Stomach (tissue), 9 donors: Measurements from ENCODE around the gene ZNF428. TPM values are rescaled to one million over a fixed set of nuclear protein-coding genes. Genes with fewer than 3 reads are reported as not detected.

Experiments
- DNase-seq, 2 donors: peaks; one replicate each; pipeline versions ENCODE4 v3.0.0 to v3.0.0-alpha.2; 2013 to 2019
- H3K27ac ChIP-seq, 5 donors: fragments of 200-600 bp in 4 of 5; sonication (generic) in 4 of 5; one replicate each; pipeline ENCODE4 v1.5.1; 2013 to 2019; ENCODE audit warnings: mild to moderate bottlenecking in 1 of 5, moderate library complexity in 1 of 5
- H3K27me3 ChIP-seq, 3 donors: fragments of 200-600 bp; sonication (generic); one replicate each; pipeline ENCODE4 v1.5.1; 2017 to 2019; ENCODE audit warnings: mixed run types in 1 of 3
- H3K36me3 ChIP-seq, 4 donors: fragments of 200-600 bp; sonication (generic); 1 replicate in 3 of 4; 2 replicates in 1 of 4; pipeline ENCODE4 v1.5.1; 2016 to 2019
- H3K4me1 ChIP-seq, 4 donors: fragments of 200-600 bp; sonication (generic); one replicate each; pipeline ENCODE4 v1.5.1; 2016 to 2019
- H3K4me3 ChIP-seq, 4 donors: fragments of 200-600 bp; sonication (generic) in 3 of 4; one replicate each; pipeline ENCODE4 v1.5.1; 2016 to 2019; ENCODE audit warnings: mild to moderate bottlenecking in 1 of 4
- H3K9me3 ChIP-seq, 4 donors: fragments of 200-600 bp; sonication (generic); one replicate each; pipeline ENCODE4 v1.5.1; 2016 to 2019
- CTCF ChIP-seq, 7 experiments: fragments of 450-650 bp in 4 of 7; fragments of 200-600 bp in 3 of 7; sonication (generic) in 3 of 7; IDR thresholded peaks; one replicate each; pipeline ENCODE4 v1.5.1; 2016 to 2019; ENCODE audit warnings: antibody characterized with exemption in 7 of 7, control low read depth in 2 of 7, mild to moderate bottlenecking in 1 of 7
- EP300 ChIP-seq: sonication (generic); formaldehyde crosslinking; IDR thresholded peaks from one replicate; pipeline ENCODE4 v1.6.1; 2017; ENCODE audit warnings: antibody characterized with exemption
- POLR2A ChIP-seq, 4 donors: fragments of 450-650 bp; IDR thresholded peaks; one replicate each; pipeline ENCODE4 v1.6.1; 2016; ENCODE audit warnings: antibody characterized with exemption in 4 of 4, control low read depth in 2 of 4, mild to moderate bottlenecking in 1 of 4, moderate library complexity in 1 of 4
- POLR2AphosphoS5 ChIP-seq, 3 donors: sonication (generic); formaldehyde crosslinking; IDR thresholded peaks; one replicate each; pipeline ENCODE4 v1.6.1; 2016; ENCODE audit warnings: antibody characterized with exemption in 3 of 3
- WGBS, 5 donors: extraction: QIAGEN DNeasy Blood & Tissue Kit in 3 of 5; methylation state at CpG; one replicate each; pipeline versions ENCODE4 v1.1.5 to v1.1.7; 2013 to 2018; 5-methylcytosine and 5-hydroxymethylcytosine counted together
- intact Hi-C: fragments of 100-400 bp; cut with DNase I; formaldehyde crosslinking; loops from one replicate; pipeline ENCODE4 v1.15.1; 2023; ENCODE audit warnings: low total_unique reads
- polyA plus RNA-seq, 3 donors: library from polyadenylated mRNA; stranded (reverse); fragments of 200-250 nt; gene quantifications; one replicate each; pipeline ENCODE4 v1.2.3, GENCODE V29; 2013
- total RNA-seq, 5 donors: library from RNA; depleted of rRNA; stranded (reverse); fragments of >200 nt; gene quantifications; one replicate each; pipeline versions ENCODE4 v1.1.0 to v1.2.3, GENCODE V29; 2014 to 2016
- donor health status: healthy with polysubstance abuse.
- donor health status: Bipolar disorder and iron deficiency.
- donor health status: healthy.

Gene ZNF428
- total and polyA plus RNA-seq, 8 donors, result 7.8 to 72.7 (median 25.5) TPM

- Histone ChIP-seq H3K4me3 (peak overlapping the region in 3 of 4 donors; percentile 40 to 52 (median 47)), H3K4me1 (peaks cover 7 to 29% (median 19%) of the 10 kb centered on the region in 4 donors), H3K36me3 (peaks cover 0 to 14% (median 9%) of the 10 kb centered on the region in 4 donors), H3K27ac (peak overlapping the region in 3 of 5 donors; percentile 76 to 82 (median 81)), H3K27me3 (no peaks in the 10 kb centered on the region), H3K9me3 (no peaks in the 10 kb centered on the region)
- intact Hi-C loops, result no loop called here
- WGBS, 5 donors, result 36 to 57% (median 42%) methylated on average over 7 of the region's 7 CpGs
- DNase-seq, result peak in 1 of 2 donors; percentile 41
- TF ChIP-seq EP300, result no peak
- no peak for TF ChIP-seq CTCF (IDR thresholded peaks at IDR 0.05)
- no peak for TF ChIP-seq POLR2A (IDR thresholded peaks at IDR 0.05)
- TF ChIP-seq POLR2AphosphoS5 (IDR thresholded peaks at IDR 0.05), result no peak
Measured at GRCh38 chr19:43581467-43581866, 38.0 kb downstream of the ZNF428 start.

GRCh38 chr19:43578787-43579186, 40.6 kb downstream of the ZNF428 start:
- no peak overlapping the region for H3K27ac ChIP-seq
- no peaks in the 10 kb centered on the region for H3K9me3 ChIP-seq
- H3K36me3 ChIP-seq, result peaks cover 0 to 6% (median 0%) of the 10 kb centered on the region in 4 donors
- DNase-seq, result no peak
- no peak overlapping the region for H3K4me3 ChIP-seq
- peaks cover 20 to 48% (median 39%) of the 10 kb centered on the region in 4 donors for H3K4me1 ChIP-seq
- TF ChIP-seq EP300 (no peak), POLR2AphosphoS5 (IDR thresholded peaks at IDR 0.05) (no peak), CTCF (IDR thresholded peaks at IDR 0.05) (no peak), POLR2A (IDR thresholded peaks at IDR 0.05) (no peak)
- WGBS, 5 donors, result 84 to 89% (median 86%) methylated on average over 3 of the region's 3 CpGs
- intact Hi-C loops, result no loop called here
- no peaks in the 10 kb centered on the region for H3K27me3 ChIP-seq

- Histone ChIP-seq H3K27me3 (no peaks in the 10 kb centered on the region), H3K36me3 (peaks cover 0 to 26% (median 7%) of the 10 kb centered on the region in 4 donors), H3K4me1 (peaks cover 19 to 55% (median 33%) of the 10 kb centered on the region in 4 donors), H3K4me3 (peak overlapping the region; percentile 62 to 91 (median 76)), H3K27ac (peak overlapping the region; percentile 31 to 92 (median 87)), H3K9me3 (no peaks in the 10 kb centered on the region)
- no peak for TF ChIP-seq CTCF (IDR thresholded peaks at IDR 0.05)
- TF ChIP-seq POLR2A (IDR thresholded peaks at IDR 0.05), result no peak
- TF ChIP-seq EP300, result no peak
- TF ChIP-seq POLR2AphosphoS5 (IDR thresholded peaks at IDR 0.05), result no peak
- intact Hi-C loops, result no loop called here
- WGBS, 5 donors, result 57 to 70% (median 68%) methylated on average over 33 to 37 of the region's 37 CpGs
- DNase-seq, result peak in 1 of 2 donors; percentile 42
Measured at GRCh38 chr19:43575955-43576878, 43.2 kb downstream of the ZNF428 start.

- H3K27ac ChIP-seq, result peak within 1 kb of the TSS; percentile 58 to 92 (median 87)
- TF ChIP-seq POLR2AphosphoS5 (IDR thresholded peaks at IDR 0.05), result peak in 2 of 3 donors; percentile 29 to 55
- peak; percentile 23 for TF ChIP-seq EP300
- no peak for TF ChIP-seq POLR2A (IDR thresholded peaks at IDR 0.05)
- no peak for TF ChIP-seq CTCF (IDR thresholded peaks at IDR 0.05)
- intact Hi-C loops, result no loop called here
- H3K36me3 ChIP-seq, result peaks cover 0 to 30% (median 8%) of the 10 kb centered on the region in 4 donors
- H3K9me3 ChIP-seq, result no peaks in the 10 kb centered on the region
- WGBS, 5 donors, result 0 to 1% (median 1%) methylated on average over 34 to 51 of the region's 51 CpGs
- peaks cover 13 to 53% (median 31%) of the 10 kb centered on the region in 4 donors for H3K4me1 ChIP-seq
- no peaks in the 10 kb centered on the region for H3K27me3 ChIP-seq
- peak within 1 kb of the TSS; percentile 62 to 91 (median 76) for H3K4me3 ChIP-seq
- peak; percentile 98 to 100 for DNase-seq
Measured at GRCh38 chr19:43575156-43575950, 44.1 kb downstream of the ZNF428 start, which contains the start of the genes PINLYP and XRCC1. TSS of gene PINLYP (plus strand) at chr19:43575801. CDS start at chr19:43577192, 1,391 bp downstream. TSS of gene XRCC1 (minus strand) at chr19:43575527. CDS start at chr19:43575458, 69 bp downstream.
